ENCODE results near the gene DOCK11.
A peak's percentile ranks its signal among the peaks of the same experiment; 100 is the strongest.
"Not testable (repeated sequence)": the region's sequence is repeated elsewhere in the genome, so short reads cannot be mapped to it uniquely, and the experiment has no call there.

The DOCK11 gene

GRCh38 chrX:118495061-118495921 is at the start of gene DOCK11:
DOCK11 (plus strand) TSS chrX:118495815; CDS start chrX:118495972, 157 bp downstream.
- peak; percentile 49 to 61 for DNase-seq (ENCODE audit: low read depth in 2 of 2)

GRCh38 chrX:118448273-118448783 is 47.3 kb upstream of the DOCK11 start:
- no peak for DNase-seq (ENCODE audit: low read depth in 2 of 2)

- DNase-seq (ENCODE audit: low read depth in 2 of 2) = no peak
Measured at GRCh38 chrX:118455013-118455412, 40.6 kb upstream of the DOCK11 start.

- no peak for DNase-seq (ENCODE audit: low read depth in 2 of 2)
Measured at GRCh38 chrX:118459494-118459893, 36.1 kb upstream of the DOCK11 start.

- DNase-seq (ENCODE audit: low read depth in 2 of 2) = no peak
Measured at GRCh38 chrX:118464501-118464900, 31.1 kb upstream of the DOCK11 start.

- no peak for DNase-seq (ENCODE audit: low read depth in 2 of 2)
Measured at GRCh38 chrX:118468122-118468521, 27.5 kb upstream of the DOCK11 start.

- not testable (repeated sequence) for DNase-seq (ENCODE audit: low read depth in 2 of 2)
Measured at GRCh38 chrX:118470721-118471347, 24.8 kb upstream of the DOCK11 start.

GRCh38 chrX:118474586-118474985 is 21.0 kb upstream of the DOCK11 start:
- DNase-seq (ENCODE audit: low read depth in 2 of 2) = no peak

GRCh38 chrX:118475903-118476302 is 19.7 kb upstream of the DOCK11 start:
- DNase-seq (ENCODE audit: low read depth in 2 of 2) = no peak

GRCh38 chrX:118480172-118480571 is 15.4 kb upstream of the DOCK11 start:
- DNase-seq (ENCODE audit: low read depth in 2 of 2) = no peak

- DNase-seq (ENCODE audit: low read depth in 2 of 2) = not testable (repeated sequence)
Measured at GRCh38 chrX:118482384-118482783, 13.2 kb upstream of the DOCK11 start.

GRCh38 chrX:118484216-118484903 is 11.3 kb upstream of the DOCK11 start:
- DNase-seq (ENCODE audit: low read depth in 2 of 2) = no peak

- DNase-seq (ENCODE audit: low read depth in 2 of 2) = not testable (repeated sequence)
Measured at GRCh38 chrX:118486693-118487092, 8.9 kb upstream of the DOCK11 start.

- DNase-seq (ENCODE audit: low read depth in 2 of 2) = no peak
Measured at GRCh38 chrX:118493016-118493415, 2.6 kb upstream of the DOCK11 start.

- DNase-seq (ENCODE audit: low read depth in 2 of 2) = no peak
Measured at GRCh38 chrX:118493653-118494297, 1.8 kb upstream of the DOCK11 start.

- DNase-seq (ENCODE audit: low read depth in 2 of 2) = peak; percentile 43 to 50
Measured at GRCh38 chrX:118495958-118496762, 545 bp downstream of the DOCK11 start.

- DNase-seq (ENCODE audit: low read depth in 2 of 2) = no peak
Measured at GRCh38 chrX:118496763-118497079, 1.1 kb downstream of the DOCK11 start.

- no peak for DNase-seq (ENCODE audit: low read depth in 2 of 2)
Measured at GRCh38 chrX:118497180-118497818, 1.7 kb downstream of the DOCK11 start.

GRCh38 chrX:118498351-118498750 is 2.7 kb downstream of the DOCK11 start:
- DNase-seq (ENCODE audit: low read depth in 2 of 2) = no peak

- DNase-seq (ENCODE audit: low read depth in 2 of 2) = no peak
Measured at GRCh38 chrX:118498755-118499154, 3.1 kb downstream of the DOCK11 start.

- DNase-seq (ENCODE audit: low read depth in 2 of 2) = no peak
Measured at GRCh38 chrX:118499295-118499694, 3.7 kb downstream of the DOCK11 start.
